DND-41 (cell line): Measurements from ENCODE around the gene FMN1.

Experiments used
- CTCF ChIP-seq: IDR thresholded peaks from 2 replicates; pipeline ENCODE4 v1.5.1; 2012; ENCODE audit warnings: borderline replicate concordance, low read length, moderate library complexity, mild to moderate bottlenecking; ENCODE audit not compliant: poor library complexity, severe bottlenecking; ENCODE audit errors: extremely low read depth
- EZH2 ChIP-seq: IDR thresholded peaks from 3 replicates; pipeline ENCODE4 v1.6.1; 2012; ENCODE audit warnings: borderline replicate concordance, low read depth, mild to moderate bottlenecking, moderate library complexity, low read length, inconsistent platforms; ENCODE audit not compliant: severe bottlenecking

GRCh38 chr15:33135355-33135781 lies 59.1 kb downstream of the FMN1 start:
- no peak for TF ChIP-seq CTCF
- no peak for TF ChIP-seq EZH2
